Measurements from ENCODE around the gene ETV5. TPM values are rescaled to one million over a fixed set of nuclear protein-coding genes. Genes with fewer than 3 reads are reported as not detected.

Gene ETV5
- polyA plus RNA-seq, 1 of the 3 experiments (the other 2 are of a cell fraction): 20.9 TPM

- POLR2A ChIA-PET: no interaction called here
These were observed 27.2 kb downstream of the ETV5 start for GRCh38 chr3:186081678-186082077.

More at GRCh38 chr3:186081678-186082077, 27.2 kb downstream of the ETV5 start:
- TF ChIP-seq PBX3 (IDR thresholded peaks at IDR 0.05): no peak
- TF ChIP-seq USF1 (IDR thresholded peaks at IDR 0.05; ENCODE audit: borderline replicate concordance, low read depth): no peak
- no peak for TF ChIP-seq JUND (IDR thresholded peaks at IDR 0.05)
- no peak for TF ChIP-seq USF2 (IDR thresholded peaks at IDR 0.05; ENCODE audit: borderline replicate concordance, low read depth, low read length)
- TF ChIP-seq FOXJ3 (CRISPR knock-in tag; IDR thresholded peaks at IDR 0.05): no peak
- no peak for TF ChIP-seq TEAD4 (IDR thresholded peaks at IDR 0.05; ENCODE audit: borderline replicate concordance, insufficient read depth)
- TF ChIP-seq FOXM1 (IDR thresholded peaks at IDR 0.05; ENCODE audit: low read depth): no peak
- TF ChIP-seq REST (IDR thresholded peaks at IDR 0.05; ENCODE audit: low read depth, low read length): no peak
- TF ChIP-seq EZH2phosphoT487 (IDR thresholded peaks at IDR 0.05; ENCODE audit: borderline replicate concordance, low read depth): no peak
- no peak for TF ChIP-seq SMC3 (IDR thresholded peaks at IDR 0.05; ENCODE audit: low read depth, low read length)
- no peak for TF ChIP-seq GATA2 (CRISPR knock-in tag; IDR thresholded peaks at IDR 0.05)
- TF ChIP-seq GABPA (IDR thresholded peaks at IDR 0.05; ENCODE audit: low read depth): no peak
- no peak for TF ChIP-seq MEF2A (IDR thresholded peaks at IDR 0.05; ENCODE audit: borderline replicate concordance, low read depth)
- no peak for TF ChIP-seq IRF3 (IDR thresholded peaks at IDR 0.05; ENCODE audit: low read depth, low read length)
- TF ChIP-seq NRF1 (IDR thresholded peaks at IDR 0.05; ENCODE audit: low read depth, low read length): no peak
- CTCF ChIA-PET: interaction anchor here (0.6 to 1.6 kb wide), 2 partner anchors 17 to 83 kb away, joined by 3 to 6 read pairs; no protein-coding TSS in a partner anchor
- H2AFZ ChIP-seq (ENCODE audit: low read depth): no peak overlapping the region
- H3K9ac ChIP-seq: no peak overlapping the region
- no peak overlapping the region for H3K4me3 ChIP-seq (ENCODE audit: low read depth in 2 of 2, low read length in 1 of 2)
- H3K27ac ChIP-seq (ENCODE audit: low read depth in 2 of 2, low read length in 1 of 2): no peak overlapping the region
- peaks cover 5% of the 10 kb centered on the region; the same call in 1 of the 2 replicates for H3K79me2 ChIP-seq (ENCODE audit: insufficient read depth)
- DNase-seq: no peak
- H4K20me1 ChIP-seq (ENCODE audit: insufficient read depth): no peaks in the 10 kb centered on the region
- no peaks in the 10 kb centered on the region for H3K9me3 ChIP-seq
- WGBS (ENCODE audit: low lambda C conversion rate): 97% methylated on average over 2 of the region's 2 CpGs
- no peaks in the 10 kb centered on the region for H3K9me2 ChIP-seq
- H3K4me2 ChIP-seq: no peak overlapping the region
- H3K36me3 ChIP-seq (replicated peaks in 1 of 2; ENCODE audit: control insufficient read depth in 1 of 2, insufficient read depth in 2 of 2, low read length in 1 of 2): peaks cover 37 to 68% of the 10 kb centered on the region in 2 experiments
- no peaks in the 10 kb centered on the region for H3F3A ChIP-seq (replicated peaks; ENCODE audit: insufficient read depth)
- H3K27me3 ChIP-seq (ENCODE audit: insufficient read depth): no peaks in the 10 kb centered on the region
- H3K4me1 ChIP-seq (ENCODE audit: control insufficient read depth in 1 of 2, insufficient read depth in 2 of 2, low read depth in 1 of 2, low read length in 1 of 2): no peaks in the 10 kb centered on the region; a peak in 1 of 4 replicates
